Epithelial cell of umbilical artery (primary cell): Measurements from ENCODE around the gene GBGT1. TPM values are rescaled to one million over a fixed set of nuclear protein-coding genes. Genes with fewer than 3 reads are reported as not detected.

ENCODE experiments used
- total RNA-seq: library from RNA; depleted of rRNA; stranded (reverse); fragments of >200 nt; gene quantifications from 2 replicates; pipeline ENCODE4 v1.2.3, GENCODE V29; 2014

The GBGT1 gene
- total RNA-seq: 11.1 and 13.6 TPM in 2 replicates

GRCh38 chr9:133163504-133164172 is at the start of gene GBGT1:
Gene GBGT1, minus strand, starts transcription at chr9:133163914. Its CDS starts 1,502 bp downstream, at chr9:133162412.

GRCh38 chr9:133208880-133209300 is 45.2 kb upstream of the GBGT1 start, which contains the start of gene OBP2B:
Gene OBP2B, minus strand, starts transcription at chr9:133209250. Its CDS starts 51 bp downstream, at chr9:133209199.

GRCh38 chr9:133121198-133121914 is 42.4 kb downstream of the GBGT1 start, which contains the start of gene RALGDS:
Gene RALGDS, minus strand, starts transcription at chr9:133121240. Its CDS starts 86 bp downstream, at chr9:133121154.

Other genes starting within 250 kb of the GBGT1 start
- gene TSC1, start 219.3 kb downstream of the GBGT1 start, total RNA-seq: 18.2 and 27.1 TPM in 2 replicates
- gene GFI1B, start 185.2 kb downstream of the GBGT1 start, total RNA-seq: not detected in 2 replicates
- 46.8 and 56.7 TPM in 2 replicates for gene GTF3C5, start 132.9 kb downstream of the GBGT1 start, total RNA-seq
- not detected in 2 replicates for gene CEL, start 101.9 kb downstream of the GBGT1 start, total RNA-seq
- 19.9 and 32.5 TPM in 2 replicates for gene RALGDS, start 42.7 kb downstream of the GBGT1 start, total RNA-seq
- not detected in 2 replicates for gene OBP2B, start 45.3 kb upstream of the GBGT1 start, total RNA-seq
- gene ABO, start 111.3 kb upstream of the GBGT1 start, total RNA-seq: not detected in 2 replicates
- 13.0 and 17.6 TPM in 2 replicates for gene SURF6, start 172.3 kb upstream of the GBGT1 start, total RNA-seq
- 11.6 and 14.3 TPM in 2 replicates for gene MED22, start 184.2 kb upstream of the GBGT1 start, total RNA-seq
- 2,199 and 3,178 TPM in 2 replicates for gene RPL7A, start 184.3 kb upstream of the GBGT1 start, total RNA-seq
- 31.9 and 43.9 TPM in 2 replicates for gene SURF1, start 192.6 kb upstream of the GBGT1 start, total RNA-seq
- gene SURF2, start 192.6 kb upstream of the GBGT1 start, total RNA-seq: 13.1 and 16.9 TPM in 2 replicates
- 440 and 443 TPM in 2 replicates for gene SURF4, start 212.1 kb upstream of the GBGT1 start, total RNA-seq
- gene STKLD1, start 212.5 kb upstream of the GBGT1 start, total RNA-seq: 0.32 and 0.61 TPM in 2 replicates